ENCODE measurements around the gene SIN3B. TPM values are rescaled to one million over a fixed set of nuclear protein-coding genes. Genes with fewer than 3 reads are reported as not detected.

Gene SIN3B, protein sequence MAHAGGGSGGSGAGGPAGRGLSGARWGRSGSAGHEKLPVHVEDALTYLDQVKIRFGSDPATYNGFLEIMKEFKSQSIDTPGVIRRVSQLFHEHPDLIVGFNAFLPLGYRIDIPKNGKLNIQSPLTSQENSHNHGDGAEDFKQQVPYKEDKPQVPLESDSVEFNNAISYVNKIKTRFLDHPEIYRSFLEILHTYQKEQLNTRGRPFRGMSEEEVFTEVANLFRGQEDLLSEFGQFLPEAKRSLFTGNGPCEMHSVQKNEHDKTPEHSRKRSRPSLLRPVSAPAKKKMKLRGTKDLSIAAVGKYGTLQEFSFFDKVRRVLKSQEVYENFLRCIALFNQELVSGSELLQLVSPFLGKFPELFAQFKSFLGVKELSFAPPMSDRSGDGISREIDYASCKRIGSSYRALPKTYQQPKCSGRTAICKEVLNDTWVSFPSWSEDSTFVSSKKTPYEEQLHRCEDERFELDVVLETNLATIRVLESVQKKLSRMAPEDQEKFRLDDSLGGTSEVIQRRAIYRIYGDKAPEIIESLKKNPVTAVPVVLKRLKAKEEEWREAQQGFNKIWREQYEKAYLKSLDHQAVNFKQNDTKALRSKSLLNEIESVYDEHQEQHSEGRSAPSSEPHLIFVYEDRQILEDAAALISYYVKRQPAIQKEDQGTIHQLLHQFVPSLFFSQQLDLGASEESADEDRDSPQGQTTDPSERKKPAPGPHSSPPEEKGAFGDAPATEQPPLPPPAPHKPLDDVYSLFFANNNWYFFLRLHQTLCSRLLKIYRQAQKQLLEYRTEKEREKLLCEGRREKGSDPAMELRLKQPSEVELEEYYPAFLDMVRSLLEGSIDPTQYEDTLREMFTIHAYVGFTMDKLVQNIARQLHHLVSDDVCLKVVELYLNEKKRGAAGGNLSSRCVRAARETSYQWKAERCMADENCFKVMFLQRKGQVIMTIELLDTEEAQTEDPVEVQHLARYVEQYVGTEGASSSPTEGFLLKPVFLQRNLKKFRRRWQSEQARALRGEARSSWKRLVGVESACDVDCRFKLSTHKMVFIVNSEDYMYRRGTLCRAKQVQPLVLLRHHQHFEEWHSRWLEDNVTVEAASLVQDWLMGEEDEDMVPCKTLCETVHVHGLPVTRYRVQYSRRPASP
- total RNA-seq: 10 to 100 TPM; 25.3 to 53.9 (median 36.1) TPM

DNA sequence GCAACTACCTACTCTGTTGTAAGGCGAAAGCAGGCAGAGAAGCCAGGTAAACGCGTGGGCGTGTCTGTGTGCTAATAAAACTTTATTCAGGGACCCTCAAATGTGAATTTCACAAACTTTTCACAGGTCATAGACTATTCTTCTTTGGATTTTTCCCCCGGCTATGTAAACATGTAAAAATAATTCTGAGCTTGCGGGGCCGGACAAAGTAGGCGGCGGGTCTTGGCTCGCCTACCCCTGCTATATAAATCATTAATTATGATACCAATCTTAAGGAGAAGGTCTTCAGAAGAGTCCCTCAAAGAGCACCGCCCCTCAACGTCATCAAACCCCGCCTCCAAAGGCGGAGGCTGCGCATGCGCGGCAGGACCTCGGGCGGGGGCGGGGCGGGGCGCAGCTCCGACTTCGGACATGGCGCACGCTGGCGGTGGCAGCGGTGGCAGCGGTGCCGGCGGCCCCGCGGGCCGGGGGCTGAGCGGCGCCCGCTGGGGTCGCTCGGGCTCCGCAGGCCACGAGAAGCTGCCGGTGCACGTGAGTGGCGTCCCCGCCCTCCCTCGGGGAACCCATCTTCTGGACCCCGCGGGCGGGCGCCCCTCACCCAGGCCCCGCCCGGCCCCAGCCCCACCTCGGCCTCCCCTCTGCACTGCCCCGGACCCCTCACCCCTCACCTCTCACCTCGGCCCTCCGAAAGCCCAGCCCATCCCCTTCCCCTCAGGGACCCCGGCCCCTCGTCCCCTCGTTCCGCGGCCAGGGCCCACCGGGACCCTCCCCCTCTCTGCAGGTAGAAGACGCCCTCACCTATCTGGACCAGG, at the start of gene SIN3B:
SIN3B (plus strand) TSS at position 389 of the 812 bp plus-strand sequence; CDS start at position 412, 23 bp downstream.
- 6% methylated on average over 25 of the region's 63 CpGs for WGBS
- H3K36me3 ChIP-seq: peaks cover 28 to 33% (median 33%) of the 10 kb centered on the region in 4 donors
- H3K4me3 ChIP-seq: peak within 1 kb of the TSS; percentile 88 to 96 (median 94)
- H3K4me1 ChIP-seq: peaks cover 29 to 51% (median 40%) of the 10 kb centered on the region in 4 donors
- peak; percentile 95 for DNase-seq (ENCODE audit: extremely low spot score)
- intact Hi-C loops (cut with DNase I): loop anchor here (10.0 kb wide), 1 partner anchor 114 kb away; the partner anchor contains the start of gene NWD1
- TF ChIP-seq POLR2A (IDR thresholded peaks at IDR 0.05; ENCODE audit: low read depth) (peak; percentile 19), EP300 (IDR thresholded peaks at IDR 0.05) (no peak), POLR2AphosphoS5 (IDR thresholded peaks at IDR 0.05) (peak; percentile 72 to 88)
- TF ChIP-seq, protein P1, sequence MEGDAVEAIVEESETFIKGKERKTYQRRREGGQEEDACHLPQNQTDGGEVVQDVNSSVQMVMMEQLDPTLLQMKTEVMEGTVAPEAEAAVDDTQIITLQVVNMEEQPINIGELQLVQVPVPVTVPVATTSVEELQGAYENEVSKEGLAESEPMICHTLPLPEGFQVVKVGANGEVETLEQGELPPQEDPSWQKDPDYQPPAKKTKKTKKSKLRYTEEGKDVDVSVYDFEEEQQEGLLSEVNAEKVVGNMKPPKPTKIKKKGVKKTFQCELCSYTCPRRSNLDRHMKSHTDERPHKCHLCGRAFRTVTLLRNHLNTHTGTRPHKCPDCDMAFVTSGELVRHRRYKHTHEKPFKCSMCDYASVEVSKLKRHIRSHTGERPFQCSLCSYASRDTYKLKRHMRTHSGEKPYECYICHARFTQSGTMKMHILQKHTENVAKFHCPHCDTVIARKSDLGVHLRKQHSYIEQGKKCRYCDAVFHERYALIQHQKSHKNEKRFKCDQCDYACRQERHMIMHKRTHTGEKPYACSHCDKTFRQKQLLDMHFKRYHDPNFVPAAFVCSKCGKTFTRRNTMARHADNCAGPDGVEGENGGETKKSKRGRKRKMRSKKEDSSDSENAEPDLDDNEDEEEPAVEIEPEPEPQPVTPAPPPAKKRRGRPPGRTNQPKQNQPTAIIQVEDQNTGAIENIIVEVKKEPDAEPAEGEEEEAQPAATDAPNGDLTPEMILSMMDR (IDR thresholded peaks at IDR 0.05): peak in 1 of 3 experiments; percentile 16
- no peaks in the 10 kb centered on the region for H3K9me3 ChIP-seq
- peak within 1 kb of the TSS; percentile 81 to 89 (median 87) for H3K27ac ChIP-seq (replicated peaks in 1 of 4)
- no peaks in the 10 kb centered on the region for H3K27me3 ChIP-seq

DNA sequence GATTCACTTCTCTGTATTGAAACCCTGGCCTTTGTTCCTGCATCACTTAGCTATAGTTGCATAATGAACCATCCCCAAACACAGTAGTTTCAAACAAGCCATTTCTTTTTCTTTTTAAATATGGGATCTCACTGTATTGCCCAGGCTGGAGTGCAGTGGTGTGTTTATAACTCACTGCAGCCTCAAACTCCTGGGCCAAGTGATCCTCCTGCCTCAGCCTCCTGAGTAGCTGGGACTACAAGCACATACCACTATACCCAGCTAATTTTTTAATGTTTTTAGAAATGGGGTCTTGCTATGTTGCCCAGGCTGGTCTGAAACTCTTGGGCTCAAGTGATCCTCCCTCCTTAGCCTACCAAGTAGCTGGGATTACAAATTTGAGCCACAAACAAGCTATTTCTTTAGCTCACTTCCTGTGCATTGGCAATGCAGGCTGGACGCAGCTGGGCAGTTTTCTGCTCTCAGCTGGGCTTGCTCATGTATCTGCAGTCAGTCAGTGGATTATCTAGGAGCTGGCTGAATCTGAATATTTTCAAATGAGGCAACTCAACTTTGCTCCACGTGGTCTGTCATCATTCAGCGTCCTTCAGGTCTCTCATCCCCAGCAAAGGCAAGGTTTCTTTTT, 49.5 kb upstream of the SIN3B start:
- no peak overlapping the region for H3K4me3 ChIP-seq
- no peak for TF ChIP-seq POLR2AphosphoS5 (IDR thresholded peaks at IDR 0.05)
- no peak for TF ChIP-seq EP300 (IDR thresholded peaks at IDR 0.05)
- TF ChIP-seq, protein P1 (IDR thresholded peaks at IDR 0.05): no peak
- no peak for TF ChIP-seq POLR2A (IDR thresholded peaks at IDR 0.05; ENCODE audit: low read depth)
- no peaks in the 10 kb centered on the region for H3K36me3 ChIP-seq
- DNase-seq (ENCODE audit: extremely low spot score): no peak
- H3K27ac ChIP-seq (replicated peaks in 1 of 4): no peak overlapping the region
- H3K4me1 ChIP-seq: no peaks in the 10 kb centered on the region
- no peaks in the 10 kb centered on the region for H3K9me3 ChIP-seq
- WGBS: 49% methylated on average over 3 of the region's 3 CpGs
- intact Hi-C loops (cut with DNase I): no loop called here
- no peaks in the 10 kb centered on the region for H3K27me3 ChIP-seq

DNA sequence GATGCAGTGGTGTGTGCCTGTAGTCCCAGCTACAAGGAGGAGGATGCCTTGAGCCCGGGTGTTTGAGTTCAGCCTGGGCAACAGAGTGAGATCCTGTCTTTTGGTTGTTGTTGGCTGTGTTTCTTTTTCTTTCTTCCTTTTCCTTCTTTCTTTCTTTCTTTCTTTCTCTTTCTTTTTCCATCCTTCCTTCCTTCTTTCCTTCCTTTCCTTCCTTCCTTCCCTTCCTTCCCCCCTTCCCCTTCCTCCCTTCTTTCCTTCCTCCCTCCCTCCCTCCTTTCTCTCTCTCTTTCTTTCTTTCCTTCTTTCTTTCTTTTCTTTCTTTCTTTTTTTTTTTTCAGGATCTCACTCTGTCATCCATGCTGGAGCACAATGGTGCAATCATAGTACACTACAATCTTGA, 46.5 kb upstream of the SIN3B start:
- Histone ChIP-seq H3K36me3 (no peaks in the 10 kb centered on the region), H3K27ac (replicated peaks in 1 of 4) (no peak overlapping the region), H3K4me1 (no peaks in the 10 kb centered on the region), H3K27me3 (no peaks in the 10 kb centered on the region), H3K9me3 (no peaks in the 10 kb centered on the region), H3K4me3 (no peak overlapping the region)
- TF ChIP-seq EP300 (IDR thresholded peaks at IDR 0.05) (no peak), POLR2AphosphoS5 (IDR thresholded peaks at IDR 0.05) (no peak), POLR2A (IDR thresholded peaks at IDR 0.05; ENCODE audit: low read depth) (no peak)
- TF ChIP-seq, protein P1 (IDR thresholded peaks at IDR 0.05): no peak
- no peak for DNase-seq (ENCODE audit: extremely low spot score)
- intact Hi-C loops (cut with DNase I): no loop called here
- WGBS: 74% methylated on average over 1 of the region's 1 CpG

DNA sequence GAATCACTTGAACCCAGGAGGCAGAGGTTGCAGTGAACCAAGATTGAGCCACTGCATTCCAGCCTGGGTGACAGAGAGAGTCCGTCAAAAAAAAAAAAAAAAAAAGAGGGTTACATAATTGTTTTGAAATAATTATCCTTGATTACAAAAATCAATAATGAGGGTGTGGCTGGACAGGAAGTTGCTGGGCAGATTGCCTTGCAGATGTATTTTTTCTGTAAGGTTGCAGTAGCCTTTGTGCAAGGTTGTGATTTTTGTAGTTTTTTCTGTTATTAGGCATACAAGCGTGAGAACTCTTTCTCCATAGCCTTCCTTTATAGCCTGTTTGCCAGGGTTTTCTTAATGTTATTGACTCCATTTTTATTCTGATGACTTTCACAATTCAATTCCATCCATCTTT, 40.7 kb upstream of the SIN3B start:
- Histone ChIP-seq H3K4me3 (no peak overlapping the region), H3K27ac (replicated peaks in 1 of 4) (no peak overlapping the region), H3K9me3 (peaks cover 0 to 35% (median 26%) of the 10 kb centered on the region in 4 donors), H3K4me1 (no peaks in the 10 kb centered on the region), H3K36me3 (no peaks in the 10 kb centered on the region), H3K27me3 (no peaks in the 10 kb centered on the region)
- intact Hi-C loops (cut with DNase I): no loop called here
- DNase-seq (ENCODE audit: extremely low spot score): no peak
- WGBS: 74% methylated on average over 2 of the region's 2 CpGs
- no peak for TF ChIP-seq POLR2A (IDR thresholded peaks at IDR 0.05; ENCODE audit: low read depth)
- no peak for TF ChIP-seq EP300 (IDR thresholded peaks at IDR 0.05)
- no peak for TF ChIP-seq POLR2AphosphoS5 (IDR thresholded peaks at IDR 0.05)
- TF ChIP-seq, protein P1 (IDR thresholded peaks at IDR 0.05): no peak

All from esophagus muscularis mucosa (tissue), 4 donors.